HCT116 (cell line): ENCODE results near the gene GLCE.

ENCODE experiments used
- CEBPB ChIP-seq: IDR thresholded peaks from 2 replicates; pipeline ENCODE4 v1.6.1; 2012; ENCODE audit warnings: low read depth
- EGR1 ChIP-seq: IDR thresholded peaks from 2 replicates; pipeline ENCODE4 v1.6.1; 2012; ENCODE audit warnings: low read depth
- EZH2 ChIP-seq: fragments of 200-600 bp; sonication (generic); IDR thresholded peaks from 2 replicates; pipeline ENCODE4 v1.6.1; 2017; ENCODE audit warnings: antibody characterized with exemption, mixed run types
- EZH2phosphoT487 ChIP-seq: fragments of 200-600 bp; IDR thresholded peaks from 2 replicates; pipeline ENCODE4 v1.6.1; 2018; ENCODE audit warnings: antibody characterized with exemption, borderline replicate concordance
- FOSL1 ChIP-seq: IDR thresholded peaks from 2 replicates; pipeline ENCODE4 v1.6.1; 2012; ENCODE audit warnings: low read depth
- POLR2A ChIP-seq: IDR thresholded peaks from 2 replicates; pipeline ENCODE4 v1.7.0; 2011; ENCODE audit warnings: borderline replicate concordance; ENCODE audit not compliant: insufficient read depth, insufficient read length; ENCODE audit errors: extremely low read depth
- POLR2AphosphoS5 ChIP-seq: IDR thresholded peaks from 2 replicates; pipeline ENCODE4 v1.6.1; 2011; ENCODE audit warnings: mild to moderate bottlenecking, low read depth, low read length, moderate library complexity
- RAD21 ChIP-seq: IDR thresholded peaks from 2 replicates; pipeline ENCODE4 v1.6.1; 2012; ENCODE audit warnings: low read depth, mild to moderate bottlenecking
- ZFX ChIP-seq: fragments of 450-650 bp; IDR thresholded peaks from 2 replicates; pipeline ENCODE4 v1.6.1; 2017
- ZNF274 ChIP-seq: fragments of 200-500 bp; sonication (Bioruptor generic); IDR thresholded peaks from 2 replicates; pipeline ENCODE4 v1.6.1; 2014; ENCODE audit warnings: mild to moderate bottlenecking, low read depth, low read length, inconsistent platforms
- TF ChIP-seq, protein P1 (sequence below), 3 experiments: fragments of 200-600 bp in 1 of 3; sonication (generic) in 1 of 3; IDR thresholded peaks in 2 of 3; conservative IDR thresholded peaks in 1 of 3; 2 replicates each; pipeline ENCODE4 v1.5.1; 2012 to 2017; ENCODE audit warnings: low read depth in 2 of 3, low read length in 2 of 3, antibody characterized with exemption in 1 of 3, borderline replicate concordance in 1 of 3, control low read depth in 1 of 3, mild to moderate bottlenecking in 1 of 3, mixed read lengths in 1 of 3, mixed run types in 1 of 3, moderate library complexity in 1 of 3; ENCODE audit not compliant: insufficient read depth in 1 of 3
- TF ChIP-seq, protein P2 (sequence below): IDR thresholded peaks from 2 replicates; pipeline ENCODE4 v1.6.1; 2012

DNA sequence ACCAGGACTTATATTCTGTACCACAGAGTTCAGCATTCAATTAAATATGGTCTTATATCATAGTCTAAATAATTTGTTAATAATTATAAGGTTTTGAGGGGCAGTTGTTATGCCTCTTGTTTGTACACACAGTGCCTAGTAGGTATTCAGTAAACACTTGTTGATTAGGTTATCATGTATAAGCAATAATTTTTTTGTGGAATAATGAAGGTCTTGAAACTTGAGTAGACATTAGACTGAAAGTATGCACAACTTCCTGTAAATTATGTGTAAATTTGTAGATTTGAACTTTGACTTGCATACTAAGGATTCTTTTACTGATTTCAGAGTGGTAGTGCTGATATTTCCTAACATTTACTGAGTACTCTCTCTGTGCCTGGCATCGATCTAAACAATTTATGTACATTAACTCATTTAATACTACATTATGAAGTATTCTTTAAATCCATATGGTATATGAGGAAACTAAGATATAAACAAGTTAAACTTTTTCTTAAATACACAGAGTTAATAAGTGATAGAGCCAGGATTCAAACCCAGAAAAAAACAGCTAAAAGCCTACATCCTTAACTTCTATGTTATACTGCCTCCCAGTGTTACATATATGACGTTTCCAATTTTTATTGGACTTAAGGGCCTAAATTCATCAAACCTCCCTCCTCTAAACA lies 65.1 kb downstream of the GLCE start:
- TF ChIP-seq EZH2 (no peak), ZNF274 (no peak), CEBPB (no peak), RAD21 (peak; percentile 75), POLR2A (no peak), POLR2AphosphoS5 (no peak), EZH2phosphoT487 (no peak), EGR1 (no peak), FOSL1 (no peak), ZFX (no peak)
- TF ChIP-seq, protein P1, sequence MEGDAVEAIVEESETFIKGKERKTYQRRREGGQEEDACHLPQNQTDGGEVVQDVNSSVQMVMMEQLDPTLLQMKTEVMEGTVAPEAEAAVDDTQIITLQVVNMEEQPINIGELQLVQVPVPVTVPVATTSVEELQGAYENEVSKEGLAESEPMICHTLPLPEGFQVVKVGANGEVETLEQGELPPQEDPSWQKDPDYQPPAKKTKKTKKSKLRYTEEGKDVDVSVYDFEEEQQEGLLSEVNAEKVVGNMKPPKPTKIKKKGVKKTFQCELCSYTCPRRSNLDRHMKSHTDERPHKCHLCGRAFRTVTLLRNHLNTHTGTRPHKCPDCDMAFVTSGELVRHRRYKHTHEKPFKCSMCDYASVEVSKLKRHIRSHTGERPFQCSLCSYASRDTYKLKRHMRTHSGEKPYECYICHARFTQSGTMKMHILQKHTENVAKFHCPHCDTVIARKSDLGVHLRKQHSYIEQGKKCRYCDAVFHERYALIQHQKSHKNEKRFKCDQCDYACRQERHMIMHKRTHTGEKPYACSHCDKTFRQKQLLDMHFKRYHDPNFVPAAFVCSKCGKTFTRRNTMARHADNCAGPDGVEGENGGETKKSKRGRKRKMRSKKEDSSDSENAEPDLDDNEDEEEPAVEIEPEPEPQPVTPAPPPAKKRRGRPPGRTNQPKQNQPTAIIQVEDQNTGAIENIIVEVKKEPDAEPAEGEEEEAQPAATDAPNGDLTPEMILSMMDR (IDR thresholded peaks at IDR 0.05 in 2 of 3, conservative IDR thresholded peaks at IDR 0.05 in 1 of 3; ENCODE audit: borderline replicate concordance in 1 of 3, insufficient read depth in 1 of 3, low read depth in 2 of 3, low read length in 2 of 3): peak; percentile 12 to 56 (median 49); a peak in 4 of 6 replicates
- TF ChIP-seq, protein P2, sequence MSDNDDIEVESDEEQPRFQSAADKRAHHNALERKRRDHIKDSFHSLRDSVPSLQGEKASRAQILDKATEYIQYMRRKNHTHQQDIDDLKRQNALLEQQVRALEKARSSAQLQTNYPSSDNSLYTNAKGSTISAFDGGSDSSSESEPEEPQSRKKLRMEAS: no peak
